Central memory CD4-positive, alpha-beta T cell (primary cell): ENCODE results near the gene ANGPTL7.
"Not testable (repeated sequence)": the region's sequence is repeated elsewhere in the genome, so short reads cannot be mapped to it uniquely, and the experiment has no call there.

ENCODE experiments used
- DNase-seq: peaks from one replicate; pipeline ENCODE4 v3.0.0; 2022
- total RNA-seq, 3 experiments: gene quantifications; one replicate each; lab custom pipeline; 2026; lab: John Stamatoyannopoulos, UW

ANGPTL7 gene
- total RNA-seq = 0 reads per million in 3 experiments

- no peak for DNase-seq
Observed at GRCh38 chr1:11188858-11189451, at the start of gene ANGPTL7. Gene ANGPTL7 (plus strand): TSS chr1:11189355. CDS start chr1:11189580, 225 bp downstream.

GRCh38 chr1:11142618-11143391 is 46.4 kb upstream of the ANGPTL7 start:
- DNase-seq = no peak

GRCh38 chr1:11143401-11143800 is 45.8 kb upstream of the ANGPTL7 start:
- DNase-seq = no peak

- DNase-seq = no peak
Observed at GRCh38 chr1:11143907-11144306, 45.2 kb upstream of the ANGPTL7 start.

- no peak for DNase-seq
Observed at GRCh38 chr1:11144570-11145256, 44.4 kb upstream of the ANGPTL7 start.

GRCh38 chr1:11145741-11146140 is 43.4 kb upstream of the ANGPTL7 start:
- DNase-seq = no peak

DNA sequence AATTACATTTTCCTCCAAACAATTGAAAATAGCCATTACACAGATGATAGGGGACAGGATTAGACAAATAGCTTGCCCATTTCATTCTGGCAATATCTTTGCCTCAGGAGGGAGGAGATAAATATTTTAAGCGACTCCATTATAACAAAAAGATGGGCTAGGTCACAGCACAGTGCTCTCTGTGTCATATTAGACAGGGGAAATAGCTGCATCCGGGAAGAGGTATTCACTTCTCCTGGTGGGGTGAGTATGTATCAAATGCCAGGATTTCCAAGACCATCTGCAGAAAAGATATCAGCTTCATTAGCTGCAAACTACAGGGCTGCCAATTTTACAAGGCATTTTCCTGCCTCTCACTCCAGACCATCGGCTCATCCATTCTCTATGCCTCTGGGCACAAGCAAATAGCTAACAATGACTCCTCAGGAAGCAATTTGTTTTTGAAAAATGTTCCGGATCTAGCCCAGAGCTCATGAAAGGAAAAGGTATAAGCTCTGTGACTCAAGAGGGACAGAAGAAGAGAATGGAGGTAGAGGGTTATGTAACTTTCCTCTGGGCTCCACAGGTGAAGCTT is 41.9 kb upstream of the ANGPTL7 start:
- no peak for DNase-seq

GRCh38 chr1:11150326-11150725 is 38.8 kb upstream of the ANGPTL7 start:
- no peak for DNase-seq

DNA sequence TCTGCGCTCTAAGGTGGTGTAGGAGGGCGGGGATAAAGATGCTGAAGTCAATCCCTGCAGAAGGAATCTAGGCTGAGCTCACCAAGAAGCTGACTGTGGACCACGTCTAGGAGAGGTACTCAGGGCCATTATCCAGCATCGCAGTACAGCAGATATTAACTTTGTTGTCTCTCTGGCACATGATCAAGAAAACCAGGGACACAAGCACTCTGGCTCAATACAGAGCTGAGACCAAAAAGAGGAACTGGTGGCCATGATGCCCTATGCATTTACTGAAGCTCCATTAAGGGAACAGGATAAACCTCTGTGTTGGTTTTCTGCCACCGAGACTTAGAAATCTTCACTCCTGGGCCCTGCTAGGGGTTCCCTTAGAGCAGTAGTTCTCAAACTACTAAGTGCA is 38.0 kb upstream of the ANGPTL7 start:
- no peak for DNase-seq

DNA sequence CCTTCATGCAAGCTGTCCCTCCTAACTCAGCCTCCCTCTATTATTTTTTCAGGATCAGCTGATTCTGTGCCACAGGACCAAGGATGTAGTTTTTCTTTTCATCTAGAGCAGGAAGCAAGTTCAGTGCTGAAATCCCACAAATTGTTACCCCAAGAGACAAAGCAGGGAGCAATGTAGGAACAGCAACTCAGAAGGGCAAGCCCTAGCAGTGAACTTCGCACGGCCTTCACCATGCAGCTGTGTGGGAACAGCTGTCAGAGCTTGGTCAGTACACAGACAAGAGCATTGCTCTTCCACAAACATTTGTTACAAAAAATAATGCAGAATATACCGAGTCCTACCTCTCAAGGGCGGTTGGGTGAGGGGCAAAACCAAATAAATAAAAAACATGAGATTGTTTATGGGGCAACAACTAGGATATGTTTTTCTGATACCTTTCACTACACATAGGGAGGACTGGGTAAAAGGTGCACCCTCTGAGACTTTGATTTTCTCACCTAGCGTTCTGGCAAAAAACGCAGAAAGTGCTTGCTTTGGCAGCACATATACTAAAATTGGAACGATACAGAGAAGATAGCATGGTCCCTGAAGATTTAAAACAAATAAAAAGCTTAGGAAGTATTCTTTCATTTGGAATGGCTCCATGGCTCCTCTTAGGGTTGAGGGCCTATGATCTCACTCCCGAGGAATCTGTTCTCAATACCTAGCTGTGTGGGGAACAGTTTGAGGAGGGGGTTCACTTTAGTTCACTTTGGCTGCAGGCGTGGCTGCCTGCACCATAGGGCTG is 37.1 kb upstream of the ANGPTL7 start:
- no peak for DNase-seq

DNA sequence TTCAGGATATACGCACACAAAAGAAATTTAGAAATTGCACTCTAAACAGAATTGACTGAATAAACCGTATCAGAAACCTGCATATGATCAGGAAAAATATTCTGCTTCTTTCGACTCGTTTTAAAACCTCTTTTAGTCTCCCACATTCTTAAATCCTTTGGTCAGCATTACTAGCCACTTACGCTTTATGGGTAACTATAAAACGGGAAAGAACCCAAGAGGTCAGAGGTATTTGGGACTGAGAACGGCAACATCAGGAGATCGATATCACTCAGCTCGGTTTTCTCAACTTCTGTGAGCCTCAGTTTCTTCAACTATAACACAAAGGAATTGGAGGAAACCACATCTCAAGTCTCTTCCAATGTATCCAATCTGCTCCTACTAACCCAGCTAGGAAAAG is 36.4 kb upstream of the ANGPTL7 start:
- no peak for DNase-seq

GRCh38 chr1:11153184-11153583 is 36.0 kb upstream of the ANGPTL7 start:
- no peak for DNase-seq

- DNase-seq = no peak
Observed at GRCh38 chr1:11156441-11156840, 32.7 kb upstream of the ANGPTL7 start.

GRCh38 chr1:11156963-11157362 is 32.2 kb upstream of the ANGPTL7 start:
- DNase-seq = no peak

DNA sequence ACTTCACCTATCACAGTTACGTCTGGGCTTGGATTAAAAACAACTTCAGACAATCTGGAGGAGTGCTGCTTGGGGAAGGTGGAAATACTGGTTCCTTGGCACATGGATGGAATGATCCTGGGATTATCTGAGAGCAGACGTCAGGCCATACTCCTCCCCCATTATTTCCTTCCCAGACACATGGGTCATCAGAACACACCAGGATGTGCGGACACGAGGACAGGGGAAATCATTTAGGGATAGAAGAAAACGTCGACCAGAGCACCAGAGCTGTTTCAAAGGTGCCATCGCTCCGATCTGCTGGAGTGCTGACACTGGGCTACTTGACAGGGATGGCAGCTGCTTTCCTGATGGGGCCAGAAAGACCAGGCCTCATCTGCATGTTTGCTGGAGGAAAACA is 31.8 kb upstream of the ANGPTL7 start:
- no peak for DNase-seq

DNA sequence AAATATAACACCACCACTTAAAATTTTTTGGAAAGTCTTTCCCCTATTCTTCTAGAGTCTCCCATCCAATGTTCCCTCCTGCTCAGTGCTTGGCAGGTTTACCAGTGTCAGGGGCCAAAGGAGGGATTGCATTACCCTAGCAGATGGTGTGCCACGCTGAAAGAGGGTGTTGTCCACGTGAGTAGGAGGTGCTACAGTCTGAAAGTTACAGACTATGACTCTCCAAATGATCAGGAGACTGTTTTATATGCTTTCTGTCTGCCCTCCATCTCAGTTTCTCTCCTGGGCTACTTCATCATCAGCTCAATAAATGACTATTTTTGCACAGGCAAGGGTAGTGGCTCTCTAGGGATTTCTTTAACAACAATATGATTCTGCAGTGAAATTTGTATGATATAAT is 31.3 kb upstream of the ANGPTL7 start:
- DNase-seq = no peak

DNA sequence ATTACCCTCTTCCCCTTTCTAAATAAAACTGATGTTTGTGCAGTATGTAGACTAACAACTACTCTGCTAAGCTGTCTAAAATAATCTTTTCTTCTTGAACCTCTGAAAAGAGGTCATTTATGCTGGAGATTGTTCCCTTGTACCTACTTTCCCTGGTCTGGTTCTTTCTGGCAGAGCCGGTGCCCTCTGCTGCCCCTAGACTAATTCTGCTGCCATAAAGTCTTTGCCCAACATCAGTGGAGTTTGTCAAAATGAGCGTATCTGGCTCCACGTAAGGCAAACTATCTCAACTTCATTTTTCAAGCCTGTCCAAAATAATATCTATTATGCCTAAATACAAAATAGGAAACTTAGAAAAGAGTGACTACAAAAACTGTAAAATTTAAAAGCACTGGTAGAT is 30.9 kb upstream of the ANGPTL7 start:
- no peak for DNase-seq

- no peak for DNase-seq
Observed at GRCh38 chr1:11158720-11159321, 30.3 kb upstream of the ANGPTL7 start.

GRCh38 chr1:11162752-11163151 is 26.4 kb upstream of the ANGPTL7 start:
- not testable (repeated sequence) for DNase-seq

DNA sequence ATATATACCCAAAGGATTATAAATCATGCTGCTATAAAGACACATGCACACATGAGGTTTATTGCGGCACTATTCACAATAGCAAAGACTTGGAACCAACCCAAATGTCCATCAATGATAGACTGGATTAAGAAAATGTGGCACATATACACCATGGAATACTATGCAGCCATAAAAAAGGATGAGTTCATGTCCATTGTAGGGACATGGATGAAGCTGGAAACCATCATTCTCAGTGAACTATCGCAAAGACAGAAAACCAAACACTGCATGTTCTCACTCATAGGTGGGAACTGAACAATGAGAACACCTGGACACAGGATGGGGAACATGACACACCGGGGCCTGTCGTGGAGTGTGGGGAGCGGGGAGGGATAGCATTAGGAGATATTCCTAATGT is 22.4 kb upstream of the ANGPTL7 start:
- DNase-seq = not testable (repeated sequence)

GRCh38 chr1:11168731-11169130 is 20.4 kb upstream of the ANGPTL7 start:
- no peak for DNase-seq

- no peak for DNase-seq
Observed at GRCh38 chr1:11169202-11169601, 20.0 kb upstream of the ANGPTL7 start.
